Thyroid gland (tissue), 4 donors: ENCODE results near the gene C12orf56. TPM values are rescaled to one million over a fixed set of nuclear protein-coding genes. Genes with fewer than 3 reads are reported as not detected.

Experiments used
- DNase-seq, 2 donors: peaks; one replicate each; pipeline ENCODE4 v3.0.0-alpha.2; 2019
- H3K27ac ChIP-seq, 3 donors: fragments of 200-600 bp; sonication (generic); 1 replicate in 2 of 3; 2 replicates in 1 of 3; pipeline ENCODE4 v1.5.1; 2016 to 2019; ENCODE audit warnings: mild to moderate bottlenecking in 1 of 3, moderate library complexity in 1 of 3
- H3K27me3 ChIP-seq: fragments of 200-600 bp; sonication (generic); one replicate; pipeline ENCODE4 v1.5.1; 2019
- H3K36me3 ChIP-seq, 2 donors: fragments of 200-600 bp; sonication (generic); one replicate each; pipeline ENCODE4 v1.5.1; 2016 to 2019
- H3K4me1 ChIP-seq, 2 donors: fragments of 200-600 bp; sonication (generic); one replicate each; pipeline ENCODE4 v1.5.1; 2017 to 2019
- H3K4me3 ChIP-seq, 3 donors: fragments of 200-600 bp; sonication (generic); replicated peaks in 1 of 3; 1 replicate in 2 of 3; 2 replicates in 1 of 3; pipeline ENCODE4 v1.5.1; 2016; ENCODE audit warnings: mild to moderate bottlenecking in 1 of 3
- H3K9me3 ChIP-seq: fragments of 200-600 bp; sonication (generic); one replicate; pipeline ENCODE4 v1.5.1; 2017
- CTCF ChIP-seq, 6 experiments: fragments of 200-600 bp in 3 of 6; fragments of 450-650 bp in 3 of 6; sonication (generic) in 3 of 6; IDR thresholded peaks; one replicate each; pipeline ENCODE4 v1.5.1; 2016 to 2019; ENCODE audit warnings: antibody characterized with exemption in 6 of 6, mild to moderate bottlenecking in 2 of 6, inconsistent platforms in 1 of 6, moderate library complexity in 1 of 6
- POLR2A ChIP-seq, 2 donors: fragments of 450-650 bp; IDR thresholded peaks; one replicate each; pipeline ENCODE4 v1.6.1; 2017; ENCODE audit warnings: antibody characterized with exemption in 2 of 2, mild to moderate bottlenecking in 2 of 2, moderate library complexity in 1 of 2
- WGBS, 2 donors: methylation state at CpG; one replicate each; pipeline ENCODE4 v1.1.5; 2017; 5-methylcytosine and 5-hydroxymethylcytosine counted together
- intact Hi-C: fragments of 100-400 bp; cut with DNase I; formaldehyde crosslinking; loops from one replicate; pipeline ENCODE4 v1.15.1; 2023
- total RNA-seq, 4 donors: library from RNA; depleted of rRNA; stranded (reverse); fragments of >200 nt; gene quantifications; one replicate each; pipeline ENCODE4 v1.2.3, GENCODE V29; 2016

The C12orf56 gene
- total RNA-seq, 4 donors from 2014 or later: not detected

- H3K36me3 ChIP-seq: no peaks in the 10 kb centered on the region
- intact Hi-C loops: no loop called here
Measured at GRCh38 chr12:64240781-64241180, 149.8 kb downstream of the C12orf56 start.

GRCh38 chr12:64237382-64237781 lies 153.2 kb downstream of the C12orf56 start:
- no peak overlapping the region for H3K4me3 ChIP-seq
- no peak overlapping the region for H3K27ac ChIP-seq
- no peaks in the 10 kb centered on the region for H3K9me3 ChIP-seq
- no peak for DNase-seq
- TF ChIP-seq POLR2A (IDR thresholded peaks at IDR 0.05) (no peak), CTCF (IDR thresholded peaks at IDR 0.05) (no peak)
- intact Hi-C loops: loop anchor here (10.0 kb wide), 1 partner anchor 53 kb away; no protein-coding TSS in a partner anchor
- no peaks in the 10 kb centered on the region for H3K36me3 ChIP-seq
- no peaks in the 10 kb centered on the region for H3K27me3 ChIP-seq
- no peaks in the 10 kb centered on the region for H3K4me1 ChIP-seq

More at GRCh38 chr12:64240781-64241180, 149.8 kb downstream of the C12orf56 start:
- Histone ChIP-seq H3K4me1 (no peaks in the 10 kb centered on the region), H3K4me3 (no peak overlapping the region), H3K27me3 (no peaks in the 10 kb centered on the region), H3K27ac (no peak overlapping the region), H3K9me3 (no peaks in the 10 kb centered on the region)
- DNase-seq: no peak
- 70 to 76% methylated on average over 3 of the region's 3 CpGs for WGBS, 2 donors
- TF ChIP-seq CTCF (IDR thresholded peaks at IDR 0.05) (no peak), POLR2A (IDR thresholded peaks at IDR 0.05) (no peak)

DNA sequence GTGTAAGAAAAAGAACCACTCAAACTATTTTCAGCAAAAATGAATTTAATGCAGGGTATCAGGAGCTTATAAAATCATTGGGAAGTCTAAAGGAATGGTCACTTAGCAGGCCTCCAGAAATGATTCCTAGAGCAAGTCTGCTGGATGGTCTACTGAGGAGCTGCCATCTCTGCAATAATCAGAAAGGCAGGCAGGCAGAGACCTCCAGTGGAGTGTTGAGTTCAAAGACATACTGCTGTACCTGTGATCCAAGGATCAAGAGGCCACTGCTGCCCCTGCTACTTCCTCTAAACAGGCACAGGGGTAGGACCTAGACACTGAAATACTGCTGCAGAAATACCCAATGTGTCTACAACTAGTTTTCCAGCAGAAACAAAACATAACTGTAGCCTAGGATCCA lies 154.0 kb downstream of the C12orf56 start:
- peak; percentile 32 to 42 for DNase-seq
- Histone ChIP-seq H3K27me3 (no peaks in the 10 kb centered on the region), H3K36me3 (no peaks in the 10 kb centered on the region), H3K9me3 (no peaks in the 10 kb centered on the region), H3K4me1 (no peaks in the 10 kb centered on the region), H3K27ac (no peak overlapping the region), H3K4me3 (no peak overlapping the region)
- intact Hi-C loops: loop anchor here (10.0 kb wide), 1 partner anchor 52 kb away; no protein-coding TSS in a partner anchor
- TF ChIP-seq CTCF (IDR thresholded peaks at IDR 0.05) (peak in 4 of 6 experiments; percentile 12 to 45 (median 34)), POLR2A (IDR thresholded peaks at IDR 0.05) (no peak)

DNA sequence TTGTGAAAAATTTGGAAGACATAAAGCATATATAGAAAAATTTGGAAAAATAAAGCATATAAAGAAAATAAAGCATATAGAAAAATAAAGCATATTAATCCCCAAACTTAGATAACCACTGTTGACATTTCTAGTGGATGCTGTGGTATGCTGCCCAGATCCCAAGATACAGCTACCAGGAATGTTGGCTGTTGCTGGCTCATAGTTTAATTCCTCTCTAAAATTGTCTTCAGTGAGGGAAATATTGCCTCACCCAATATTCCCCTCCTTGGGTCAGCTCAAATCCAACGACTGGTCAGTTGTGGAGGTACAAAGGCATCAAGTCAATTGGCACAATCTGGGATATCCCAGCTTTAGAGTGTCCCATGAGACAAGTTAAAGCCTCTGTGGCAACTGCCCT lies 158.4 kb downstream of the C12orf56 start:
- Histone ChIP-seq H3K27ac (no peak overlapping the region), H3K36me3 (no peaks in the 10 kb centered on the region), H3K4me3 (no peak overlapping the region), H3K9me3 (no peaks in the 10 kb centered on the region), H3K27me3 (no peaks in the 10 kb centered on the region), H3K4me1 (no peaks in the 10 kb centered on the region)
- no peak for DNase-seq
- TF ChIP-seq CTCF (IDR thresholded peaks at IDR 0.05): no peak
- no peak for TF ChIP-seq POLR2A (IDR thresholded peaks at IDR 0.05)
- whole genome bisulfite sequencing, 2 donors: 75 to 77% methylated on average over 1 of the region's 1 CpG
- intact Hi-C loops: loop anchor here (10.0 kb wide), 1 partner anchor 47 kb away; no protein-coding TSS in a partner anchor

- no peak for DNase-seq
- intact Hi-C loops: loop anchor here (10.0 kb wide), 1 partner anchor 45 kb away; no protein-coding TSS in a partner anchor
- no peak overlapping the region for H3K4me3 ChIP-seq
- no peaks in the 10 kb centered on the region for H3K36me3 ChIP-seq
- no peaks in the 10 kb centered on the region for H3K27me3 ChIP-seq
- no peaks in the 10 kb centered on the region for H3K9me3 ChIP-seq
- WGBS, 2 donors: 80 to 83% methylated on average over 5 of the region's 5 CpGs
- TF ChIP-seq CTCF (IDR thresholded peaks at IDR 0.05) (no peak), POLR2A (IDR thresholded peaks at IDR 0.05) (no peak)
- H3K4me1 ChIP-seq: no peaks in the 10 kb centered on the region
- no peak overlapping the region for H3K27ac ChIP-seq
Measured at GRCh38 chr12:64229796-64230195, 160.8 kb downstream of the C12orf56 start.
